K562 (cell line): ENCODE data around the gene SIMC1. TPM values are rescaled to one million over a fixed set of nuclear protein-coding genes. Genes with fewer than 3 reads are reported as not detected.

Source experiments
- CREM ChIP-seq: IDR thresholded peaks from 2 replicates; pipeline ENCODE4 v1.6.1; 2014; ENCODE audit warnings: antibody characterized with exemption, low read depth
- HMG20A ChIP-seq: fragments of 450-650 bp; formaldehyde crosslinking; conservative IDR thresholded peaks from 2 replicates; pipeline ENCODE4 v1.4.0; 2020; ENCODE audit warnings: mild to moderate bottlenecking, mixed read lengths
- ILK ChIP-seq: fragments of 450-650 bp; IDR thresholded peaks from 2 replicates; pipeline ENCODE4 v1.6.1; 2016; ENCODE audit warnings: missing genetic modification characterization, low read depth, mild to moderate bottlenecking, missing compliant biosample characterization, moderate library complexity, borderline replicate concordance
- L3MBTL2 ChIP-seq: fragments of 450-650 bp; IDR thresholded peaks from 2 replicates; pipeline ENCODE4 v1.6.1; 2016; ENCODE audit warnings: mild to moderate bottlenecking, moderate library complexity
- MBD2 ChIP-seq: sonication (generic); IDR thresholded peaks from 2 replicates; pipeline ENCODE4 v1.6.1; 2016; ENCODE audit warnings: low read depth, borderline replicate concordance
- NR3C1 ChIP-seq: sonication (generic); formaldehyde crosslinking; IDR thresholded peaks from 2 replicates; pipeline ENCODE4 v1.8.1; 2022; ENCODE audit warnings: missing genetic modification reagents
- PHF8 ChIP-seq: fragments of 200-600 bp; sonication (generic); IDR thresholded peaks from 2 replicates; pipeline ENCODE4 v1.6.1; 2012; ENCODE audit warnings: mixed run types, mild to moderate bottlenecking, inconsistent platforms, low read length, moderate library complexity, borderline replicate concordance
- SMC3 ChIP-seq: conservative IDR thresholded peaks from 2 replicates; pipeline ENCODE4 v1.6.1; 2011; ENCODE audit warnings: low read depth, low read length, improper control_type of control experiment; ENCODE audit not compliant: insufficient read depth
- TBP ChIP-seq: optimal IDR thresholded peaks from 2 replicates; pipeline ENCODE3; 2011; ENCODE audit warnings: low read depth, low read length, improper control_type of control experiment
- TSC22D4 ChIP-seq: fragments of 450-650 bp; IDR thresholded peaks from 2 replicates; pipeline ENCODE4 v1.6.1; 2016; ENCODE audit warnings: missing genetic modification characterization, missing biosample characterization, control low read depth
- ZNF324 ChIP-seq: fragments of 250-450 bp; sonication (Bioruptor Pico); IDR thresholded peaks from 2 replicates; pipeline ENCODE4 v1.4.0; 2020; ENCODE audit warnings: mild to moderate bottlenecking
- polyA plus RNA-seq, 8 experiments: library from polyadenylated mRNA; depleted of rRNA in 4 of 8; stranded (reverse) in 5 of 8; unstranded in 3 of 8; fragments of >200 nt; fragmentation: Nextera tagmentation in 2 of 8; fragmentation: Illumina TruSeq in 1 of 8; extraction: Ambion mirVana in 2 of 8; extraction: Trizol in 1 of 8; gene quantifications; 2 replicates each; pipeline versions ENCODE4 v1.2.1 to v1.2.3, GENCODE V29; 2011 to 2014; ENCODE audit warnings: inconsistent platforms in 1 of 8, missing spikeins in 1 of 8
- total RNA-seq, 7 experiments: library from RNA; depleted of rRNA in 6 of 7; stranded (reverse); fragments of >200 nt in 6 of 7; fragmentation: Illumina TruSeq in 2 of 7; extraction: Trizol in 2 of 7; gene quantifications; 2 replicates each; pipeline versions ENCODE4 v1.2.1 to v1.2.3, GENCODE V29; 2011 to 2021; ENCODE audit warnings: low replicate concordance in 1 of 7
- TF ChIP-seq, protein P1 (sequence below): sonication (generic); formaldehyde crosslinking; IDR thresholded peaks from 2 replicates; pipeline ENCODE4 v1.8.0; 2022; ENCODE audit warnings: mild to moderate bottlenecking, missing genetic modification reagents
- TF ChIP-seq, protein P2 (sequence below): fragments of 450-650 bp; IDR thresholded peaks from 2 replicates; pipeline ENCODE4 v1.6.1; 2018; ENCODE audit warnings: mild to moderate bottlenecking, low read depth; ENCODE audit not compliant: partially characterized antibody
- TF ChIP-seq, protein P3 (sequence below): fragments of 450-650 bp; IDR thresholded peaks from 2 replicates; pipeline ENCODE4 v1.6.1; 2017; ENCODE audit warnings: antibody characterized with exemption, mild to moderate bottlenecking
- TF ChIP-seq, protein P4 (sequence below): fragments of 250-450 bp; sonication (Bioruptor Pico); IDR thresholded peaks from 2 replicates; pipeline ENCODE4 v1.8.0; 2021; ENCODE audit warnings: borderline replicate concordance, mild to moderate bottlenecking, moderate library complexity; ENCODE audit not compliant: poor library complexity, severe bottlenecking
- TF ChIP-seq, protein P5 (sequence below): sonication (generic); formaldehyde crosslinking; IDR thresholded peaks from 2 replicates; pipeline ENCODE4 v1.8.1; 2022; ENCODE audit warnings: missing genetic modification reagents

SIMC1 gene
- total and polyA plus RNA-seq, 9 of the 15 experiments (the other 6 are each of a cell fraction or from before 2014, with no cell fraction given): 7.2 to 36.3 (median 14.7) TPM

DNA sequence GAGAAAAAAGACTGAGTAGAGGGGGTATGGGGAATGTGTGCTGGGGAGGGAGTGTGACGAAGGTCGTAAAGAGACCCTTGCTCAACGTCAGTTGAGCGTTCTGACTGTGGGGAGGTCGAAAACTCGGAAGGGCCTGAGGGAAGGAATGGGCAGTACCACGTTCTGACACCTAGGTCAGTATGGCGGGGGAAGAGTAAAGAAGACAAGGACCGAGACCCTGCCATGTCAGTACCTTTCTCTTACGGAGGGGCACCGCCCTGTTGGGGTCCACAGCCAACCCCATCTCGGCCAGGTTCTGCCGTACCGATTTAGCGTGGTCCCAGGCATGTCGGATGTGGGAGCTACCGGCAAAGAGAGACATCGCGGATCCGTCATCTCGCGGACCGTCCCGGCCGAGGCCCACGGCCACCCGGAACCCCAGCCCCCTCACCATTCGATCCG is 149.8 kb downstream of the SIMC1 start (continued):
- TF ChIP-seq, protein P1, sequence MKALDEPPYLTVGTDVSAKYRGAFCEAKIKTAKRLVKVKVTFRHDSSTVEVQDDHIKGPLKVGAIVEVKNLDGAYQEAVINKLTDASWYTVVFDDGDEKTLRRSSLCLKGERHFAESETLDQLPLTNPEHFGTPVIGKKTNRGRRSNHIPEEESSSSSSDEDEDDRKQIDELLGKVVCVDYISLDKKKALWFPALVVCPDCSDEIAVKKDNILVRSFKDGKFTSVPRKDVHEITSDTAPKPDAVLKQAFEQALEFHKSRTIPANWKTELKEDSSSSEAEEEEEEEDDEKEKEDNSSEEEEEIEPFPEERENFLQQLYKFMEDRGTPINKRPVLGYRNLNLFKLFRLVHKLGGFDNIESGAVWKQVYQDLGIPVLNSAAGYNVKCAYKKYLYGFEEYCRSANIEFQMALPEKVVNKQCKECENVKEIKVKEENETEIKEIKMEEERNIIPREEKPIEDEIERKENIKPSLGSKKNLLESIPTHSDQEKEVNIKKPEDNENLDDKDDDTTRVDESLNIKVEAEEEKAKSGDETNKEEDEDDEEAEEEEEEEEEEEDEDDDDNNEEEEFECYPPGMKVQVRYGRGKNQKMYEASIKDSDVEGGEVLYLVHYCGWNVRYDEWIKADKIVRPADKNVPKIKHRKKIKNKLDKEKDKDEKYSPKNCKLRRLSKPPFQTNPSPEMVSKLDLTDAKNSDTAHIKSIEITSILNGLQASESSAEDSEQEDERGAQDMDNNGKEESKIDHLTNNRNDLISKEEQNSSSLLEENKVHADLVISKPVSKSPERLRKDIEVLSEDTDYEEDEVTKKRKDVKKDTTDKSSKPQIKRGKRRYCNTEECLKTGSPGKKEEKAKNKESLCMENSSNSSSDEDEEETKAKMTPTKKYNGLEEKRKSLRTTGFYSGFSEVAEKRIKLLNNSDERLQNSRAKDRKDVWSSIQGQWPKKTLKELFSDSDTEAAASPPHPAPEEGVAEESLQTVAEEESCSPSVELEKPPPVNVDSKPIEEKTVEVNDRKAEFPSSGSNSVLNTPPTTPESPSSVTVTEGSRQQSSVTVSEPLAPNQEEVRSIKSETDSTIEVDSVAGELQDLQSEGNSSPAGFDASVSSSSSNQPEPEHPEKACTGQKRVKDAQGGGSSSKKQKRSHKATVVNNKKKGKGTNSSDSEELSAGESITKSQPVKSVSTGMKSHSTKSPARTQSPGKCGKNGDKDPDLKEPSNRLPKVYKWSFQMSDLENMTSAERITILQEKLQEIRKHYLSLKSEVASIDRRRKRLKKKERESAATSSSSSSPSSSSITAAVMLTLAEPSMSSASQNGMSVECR: no peak
- TF ChIP-seq, protein P2, sequence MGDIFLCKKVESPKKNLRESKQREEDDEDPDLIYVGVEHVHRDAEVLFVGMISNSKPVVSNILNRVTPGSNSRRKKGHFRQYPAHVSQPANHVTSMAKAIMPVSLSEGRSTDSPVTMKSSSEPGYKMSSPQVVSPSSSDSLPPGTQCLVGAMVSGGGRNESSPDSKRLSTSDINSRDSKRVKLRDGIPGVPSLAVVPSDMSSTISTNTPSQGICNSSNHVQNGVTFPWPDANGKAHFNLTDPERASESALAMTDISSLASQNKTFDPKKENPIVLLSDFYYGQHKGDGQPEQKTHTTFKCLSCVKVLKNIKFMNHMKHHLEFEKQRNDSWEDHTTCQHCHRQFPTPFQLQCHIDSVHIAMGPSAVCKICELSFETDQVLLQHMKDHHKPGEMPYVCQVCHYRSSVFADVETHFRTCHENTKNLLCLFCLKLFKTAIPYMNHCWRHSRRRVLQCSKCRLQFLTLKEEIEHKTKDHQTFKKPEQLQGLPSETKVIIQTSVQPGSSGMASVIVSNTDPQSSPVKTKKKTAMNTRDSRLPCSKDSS: no peak
- no peak for TF ChIP-seq SMC3
- TF ChIP-seq PHF8: no peak
- TF ChIP-seq, protein P3, sequence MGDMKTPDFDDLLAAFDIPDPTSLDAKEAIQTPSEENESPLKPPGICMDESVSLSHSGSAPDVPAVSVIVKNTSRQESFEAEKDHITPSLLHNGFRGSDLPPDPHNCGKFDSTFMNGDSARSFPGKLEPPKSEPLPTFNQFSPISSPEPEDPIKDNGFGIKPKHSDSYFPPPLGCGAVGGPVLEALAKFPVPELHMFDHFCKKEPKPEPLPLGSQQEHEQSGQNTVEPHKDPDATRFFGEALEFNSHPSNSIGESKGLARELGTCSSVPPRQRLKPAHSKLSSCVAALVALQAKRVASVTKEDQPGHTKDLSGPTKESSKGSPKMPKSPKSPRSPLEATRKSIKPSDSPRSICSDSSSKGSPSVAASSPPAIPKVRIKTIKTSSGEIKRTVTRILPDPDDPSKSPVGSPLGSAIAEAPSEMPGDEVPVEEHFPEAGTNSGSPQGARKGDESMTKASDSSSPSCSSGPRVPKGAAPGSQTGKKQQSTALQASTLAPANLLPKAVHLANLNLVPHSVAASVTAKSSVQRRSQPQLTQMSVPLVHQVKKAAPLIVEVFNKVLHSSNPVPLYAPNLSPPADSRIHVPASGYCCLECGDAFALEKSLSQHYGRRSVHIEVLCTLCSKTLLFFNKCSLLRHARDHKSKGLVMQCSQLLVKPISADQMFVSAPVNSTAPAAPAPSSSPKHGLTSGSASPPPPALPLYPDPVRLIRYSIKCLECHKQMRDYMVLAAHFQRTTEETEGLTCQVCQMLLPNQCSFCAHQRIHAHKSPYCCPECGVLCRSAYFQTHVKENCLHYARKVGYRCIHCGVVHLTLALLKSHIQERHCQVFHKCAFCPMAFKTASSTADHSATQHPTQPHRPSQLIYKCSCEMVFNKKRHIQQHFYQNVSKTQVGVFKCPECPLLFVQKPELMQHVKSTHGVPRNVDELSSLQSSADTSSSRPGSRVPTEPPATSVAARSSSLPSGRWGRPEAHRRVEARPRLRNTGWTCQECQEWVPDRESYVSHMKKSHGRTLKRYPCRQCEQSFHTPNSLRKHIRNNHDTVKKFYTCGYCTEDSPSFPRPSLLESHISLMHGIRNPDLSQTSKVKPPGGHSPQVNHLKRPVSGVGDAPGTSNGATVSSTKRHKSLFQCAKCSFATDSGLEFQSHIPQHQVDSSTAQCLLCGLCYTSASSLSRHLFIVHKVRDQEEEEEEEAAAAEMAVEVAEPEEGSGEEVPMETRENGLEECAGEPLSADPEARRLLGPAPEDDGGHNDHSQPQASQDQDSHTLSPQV: 0 out of 2 replicates have a peak, but pooled peaks have one; percentile 28
- no peak for TF ChIP-seq TBP
- TF ChIP-seq, protein P4, sequence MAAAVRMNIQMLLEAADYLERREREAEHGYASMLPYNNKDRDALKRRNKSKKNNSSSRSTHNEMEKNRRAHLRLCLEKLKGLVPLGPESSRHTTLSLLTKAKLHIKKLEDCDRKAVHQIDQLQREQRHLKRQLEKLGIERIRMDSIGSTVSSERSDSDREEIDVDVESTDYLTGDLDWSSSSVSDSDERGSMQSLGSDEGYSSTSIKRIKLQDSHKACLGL (CRISPR knock-in tag): no peak
- no peak for TF ChIP-seq L3MBTL2
- TF ChIP-seq ILK (tag): no peak
- no peak for TF ChIP-seq HMG20A (CRISPR knock-in tag)
- TF ChIP-seq CREM: 0 out of 2 replicates have a peak, but pooled peaks have one; percentile 35
- TF ChIP-seq MBD2: no peak
- no peak for TF ChIP-seq NR3C1 (CRISPR knock-in tag)
- no peak for TF ChIP-seq ZNF324
- TF ChIP-seq, protein P5, sequence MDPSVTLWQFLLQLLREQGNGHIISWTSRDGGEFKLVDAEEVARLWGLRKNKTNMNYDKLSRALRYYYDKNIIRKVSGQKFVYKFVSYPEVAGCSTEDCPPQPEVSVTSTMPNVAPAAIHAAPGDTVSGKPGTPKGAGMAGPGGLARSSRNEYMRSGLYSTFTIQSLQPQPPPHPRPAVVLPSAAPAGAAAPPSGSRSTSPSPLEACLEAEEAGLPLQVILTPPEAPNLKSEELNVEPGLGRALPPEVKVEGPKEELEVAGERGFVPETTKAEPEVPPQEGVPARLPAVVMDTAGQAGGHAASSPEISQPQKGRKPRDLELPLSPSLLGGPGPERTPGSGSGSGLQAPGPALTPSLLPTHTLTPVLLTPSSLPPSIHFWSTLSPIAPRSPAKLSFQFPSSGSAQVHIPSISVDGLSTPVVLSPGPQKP: no peak
- TF ChIP-seq TSC22D4 (tag): no peak
